RPMI8226 (cell line): Measurements from ENCODE around the gene SLC39A11.
"Not testable (repeated sequence)": the region's sequence is repeated elsewhere in the genome, so short reads cannot be mapped to it uniquely, and the experiment has no call there.

Source experiments
- DNase-seq: peaks from one replicate; pipeline ENCODE4 v3.0.0-alpha.2; 2015

Gene SLC39A11

GRCh38 chr17:72940496-72940895 lies 152.0 kb downstream of the SLC39A11 start:
- no peak for DNase-seq

- DNase-seq, result no peak
Observed at GRCh38 chr17:72938482-72938881, 154.0 kb downstream of the SLC39A11 start.

- DNase-seq, result no peak
Observed at GRCh38 chr17:72937707-72938106, 154.8 kb downstream of the SLC39A11 start.

GRCh38 chr17:72937254-72937653 lies 155.2 kb downstream of the SLC39A11 start:
- not testable (repeated sequence) for DNase-seq

- DNase-seq, result no peak
Observed at GRCh38 chr17:72935984-72936383, 156.5 kb downstream of the SLC39A11 start.

GRCh38 chr17:72934927-72935326 lies 157.6 kb downstream of the SLC39A11 start:
- DNase-seq, result no peak

GRCh38 chr17:72931635-72932034 lies 160.9 kb downstream of the SLC39A11 start:
- DNase-seq, result no peak

DNA sequence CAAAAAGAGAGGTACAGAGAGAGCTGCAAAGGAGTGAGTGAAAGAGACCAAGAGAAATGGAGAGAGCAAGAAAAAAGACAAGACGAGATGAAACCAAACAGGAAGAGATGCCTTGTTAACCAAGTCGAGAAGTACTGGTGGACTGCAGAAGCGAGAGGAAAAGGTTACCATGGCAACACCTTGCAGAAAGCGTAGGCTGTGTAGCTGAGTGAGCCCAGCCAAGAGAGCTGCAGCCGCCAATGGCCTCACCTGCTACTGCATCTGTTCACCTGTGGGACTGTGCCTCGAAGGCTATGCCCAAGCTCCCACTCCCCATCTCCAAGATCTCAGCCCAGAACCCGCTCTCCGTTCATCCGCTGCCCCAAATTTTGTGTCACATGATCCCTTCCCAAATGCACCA lies 161.3 kb downstream of the SLC39A11 start:
- DNase-seq, result no peak

GRCh38 chr17:72930031-72930430 lies 162.5 kb downstream of the SLC39A11 start:
- DNase-seq, result no peak

GRCh38 chr17:72928454-72929136 lies 163.9 kb downstream of the SLC39A11 start:
- no peak for DNase-seq

DNA sequence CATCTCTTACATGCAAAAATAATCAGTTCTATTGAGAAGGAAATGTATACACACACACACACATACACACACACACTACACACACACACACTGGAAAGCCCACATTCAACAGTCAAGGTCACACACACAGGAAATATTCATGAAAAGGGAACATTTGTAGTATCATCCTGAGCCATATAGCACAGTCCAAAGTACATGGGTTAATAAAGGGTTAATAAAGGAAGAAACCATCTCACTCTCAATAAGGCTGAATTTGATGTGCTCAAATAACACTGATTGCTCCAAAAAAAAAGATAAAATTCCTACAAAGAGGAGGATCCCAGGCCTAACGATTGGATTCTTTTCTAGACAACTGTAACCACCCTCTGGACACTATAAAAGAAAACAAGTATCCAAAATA lies 164.7 kb downstream of the SLC39A11 start:
- DNase-seq, result no peak

DNA sequence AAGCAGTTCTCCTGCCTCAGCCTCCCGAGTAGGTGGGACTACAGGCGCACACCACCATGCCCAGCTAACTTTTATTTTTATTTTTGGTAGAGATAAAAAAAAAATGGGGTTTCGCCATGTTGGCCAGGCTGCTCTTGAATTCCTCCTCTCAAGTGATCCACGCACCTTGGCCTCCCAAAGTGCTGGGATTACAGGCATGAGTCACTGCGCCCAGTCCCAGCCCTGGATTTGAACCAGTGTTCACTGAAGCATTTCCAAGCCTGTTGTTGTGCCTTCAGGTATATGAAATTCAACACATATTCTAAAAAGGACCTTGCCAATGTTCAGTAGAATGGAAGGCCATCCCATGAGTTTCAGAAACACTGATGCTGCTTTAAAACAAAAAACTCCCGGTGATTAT lies 165.3 kb downstream of the SLC39A11 start:
- DNase-seq, result no peak

DNA sequence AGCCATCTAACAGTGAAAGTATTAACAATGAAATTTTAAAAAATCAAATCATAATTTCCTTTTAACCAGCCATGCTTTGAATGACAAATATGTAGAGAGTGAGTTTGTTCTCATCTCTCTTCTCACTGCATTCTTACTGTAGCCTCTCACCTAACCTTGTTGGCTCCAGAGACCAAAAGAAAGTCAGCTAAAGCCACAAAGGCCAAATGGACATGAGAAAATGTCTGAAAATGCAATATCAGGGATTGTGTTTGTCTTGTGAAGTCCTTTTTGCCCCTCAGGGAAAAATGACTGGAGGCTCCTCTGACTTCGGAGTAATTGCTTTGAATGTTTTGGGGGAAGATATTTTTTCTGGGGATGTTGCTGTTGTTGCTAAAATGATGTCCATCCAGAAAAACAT lies 166.3 kb downstream of the SLC39A11 start:
- DNase-seq, result no peak

GRCh38 chr17:72924196-72924595 lies 168.3 kb downstream of the SLC39A11 start:
- DNase-seq, result no peak

GRCh38 chr17:72922219-72922618 lies 170.3 kb downstream of the SLC39A11 start:
- no peak for DNase-seq

DNA sequence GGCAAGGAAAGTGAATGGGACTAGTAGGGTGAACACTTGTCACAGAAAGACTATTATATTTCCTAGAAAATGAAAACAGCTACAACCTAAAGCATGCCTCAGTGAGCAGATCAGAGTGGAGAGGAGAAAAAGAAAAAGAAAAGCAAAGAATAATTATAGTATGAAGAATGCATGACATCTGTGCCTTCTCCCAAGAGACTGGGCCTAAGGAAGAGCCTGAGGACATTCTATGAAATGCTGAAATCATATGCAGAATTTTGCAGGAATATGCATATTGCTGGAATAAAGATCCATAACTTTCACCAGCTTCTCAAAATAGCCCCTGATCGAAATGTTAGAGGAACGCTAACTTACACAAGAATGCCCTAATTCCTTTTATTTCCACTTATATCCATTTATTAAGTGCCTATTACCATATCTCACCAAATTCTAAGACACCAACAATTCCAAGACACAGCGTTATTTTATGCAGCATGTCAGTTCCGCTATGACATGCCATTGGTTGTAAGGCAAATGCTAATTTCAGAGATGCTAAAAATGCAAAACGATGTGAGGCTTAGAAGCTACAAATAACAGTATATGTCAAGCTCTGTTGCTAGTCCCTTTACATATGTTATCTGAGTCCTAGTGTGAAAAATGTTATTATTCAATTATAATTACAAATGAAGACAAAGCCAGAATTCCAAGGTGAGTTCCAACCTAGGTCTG lies 171.0 kb downstream of the SLC39A11 start:
- no peak for DNase-seq

DNA sequence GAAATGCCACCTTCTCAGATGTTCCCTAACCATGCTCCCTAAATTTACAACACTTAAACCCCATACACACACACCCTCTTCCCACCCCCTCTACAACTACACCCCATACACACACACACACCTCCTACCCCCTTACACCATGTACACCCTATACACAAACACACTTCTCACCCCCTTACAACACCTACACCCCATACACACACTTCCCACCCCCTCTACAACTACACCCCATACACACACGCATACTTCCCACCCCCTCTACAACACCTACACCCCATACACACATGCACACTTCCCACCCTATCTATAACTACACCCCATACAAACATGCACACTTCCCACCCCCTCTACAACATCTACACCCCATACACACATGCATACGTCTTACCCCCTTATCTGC lies 172.0 kb downstream of the SLC39A11 start:
- no peak for DNase-seq

DNA sequence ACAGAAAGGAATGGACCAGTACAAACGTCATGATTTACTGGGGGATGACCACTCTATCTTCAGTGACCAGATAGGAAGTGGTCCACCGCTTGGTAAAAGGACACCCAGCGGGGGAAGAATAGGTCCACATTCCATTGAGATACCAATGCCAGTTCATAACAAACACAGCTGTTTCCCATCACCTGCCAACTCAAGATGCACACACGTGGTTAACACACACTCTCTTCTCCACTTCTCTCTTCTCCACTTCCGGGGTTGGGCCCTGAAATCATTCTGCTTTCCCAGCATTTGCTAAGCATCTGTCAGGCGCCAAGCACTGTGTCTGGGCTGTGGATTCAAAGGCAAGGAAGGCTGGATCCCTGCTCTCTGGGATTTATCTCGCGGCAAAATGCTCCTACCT lies 175.5 kb downstream of the SLC39A11 start:
- DNase-seq, result no peak

GRCh38 chr17:72915625-72916081 lies 176.8 kb downstream of the SLC39A11 start:
- DNase-seq, result no peak

- no peak for DNase-seq
Observed at GRCh38 chr17:72913142-72913682, 179.3 kb downstream of the SLC39A11 start.

DNA sequence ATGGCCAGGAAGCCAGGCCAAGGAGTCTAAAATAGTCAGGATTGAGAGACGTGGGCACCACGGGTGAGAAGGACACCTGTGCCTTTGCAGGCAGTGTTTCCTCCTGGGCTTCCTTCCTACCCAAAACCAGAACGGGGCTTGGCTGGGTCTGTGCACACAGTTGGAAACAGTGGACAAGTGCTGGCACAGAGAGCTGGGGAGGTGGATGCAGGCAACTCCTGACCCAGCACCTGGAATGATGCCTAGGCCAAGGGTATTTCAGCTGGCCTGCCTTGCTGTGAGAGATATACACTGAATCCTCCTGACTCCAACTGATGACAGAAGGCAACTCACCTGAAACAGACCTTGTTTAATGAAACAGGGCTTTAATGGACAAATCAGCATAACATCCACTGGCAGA lies 186.2 kb downstream of the SLC39A11 start:
- no peak for DNase-seq

GRCh38 chr17:72903522-72903921 lies 189.0 kb downstream of the SLC39A11 start:
- no peak for DNase-seq

GRCh38 chr17:72901657-72902056 lies 190.8 kb downstream of the SLC39A11 start:
- DNase-seq, result no peak

GRCh38 chr17:72901083-72901482 lies 191.4 kb downstream of the SLC39A11 start:
- DNase-seq, result no peak

DNA sequence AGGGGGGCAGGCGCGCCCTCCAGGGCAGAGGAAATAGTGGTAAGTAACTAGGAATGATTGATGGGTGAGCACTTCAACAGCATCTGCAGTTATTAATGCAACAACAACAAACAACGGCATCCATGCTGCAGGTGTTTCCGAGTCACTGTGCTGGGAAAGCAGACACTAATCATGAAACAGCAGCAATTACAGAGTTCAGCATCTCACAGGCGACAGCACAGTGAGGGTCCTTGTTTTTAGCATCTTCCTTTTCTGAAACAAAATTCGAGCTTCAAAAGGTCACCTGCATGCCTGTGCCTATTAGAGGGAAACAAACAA lies 191.9 kb downstream of the SLC39A11 start:
- no peak for DNase-seq
